RWPE1 (cell line): Measurements from ENCODE around the gene LCN15.

Experiments
- CTCF ChIA-PET: fragments of 350-600 bp; sonication (Branson Sonifier 250); formaldehyde crosslinking; extraction: SDS; loops from one replicate; lab custom pipeline; 2021; lab: Yijun Ruan, JAX
- POLR2A ChIA-PET: fragments of 400-600 bp; formaldehyde crosslinking; extraction: SDS; loops from one replicate; lab custom pipeline; 2020; ENCODE audit warnings: antibody characterized with exemption; ENCODE audit not compliant: low non-redundant PET; lab: Yijun Ruan, JAX
- DNase-seq: peaks from one replicate; pipeline ENCODE4 v3.0.0; 2012; ENCODE audit warnings: low spot score
- H3K27ac ChIP-seq: fragments of 450-650 bp; 2 replicates; pipeline ENCODE4 v1.5.1; 2017
- TF ChIP-seq, protein P1 (sequence below): fragments of 450-650 bp; conservative IDR thresholded peaks from 2 replicates; pipeline ENCODE4 v1.5.1; 2017; ENCODE audit warnings: low read depth, mild to moderate bottlenecking

Gene LCN15

DNA sequence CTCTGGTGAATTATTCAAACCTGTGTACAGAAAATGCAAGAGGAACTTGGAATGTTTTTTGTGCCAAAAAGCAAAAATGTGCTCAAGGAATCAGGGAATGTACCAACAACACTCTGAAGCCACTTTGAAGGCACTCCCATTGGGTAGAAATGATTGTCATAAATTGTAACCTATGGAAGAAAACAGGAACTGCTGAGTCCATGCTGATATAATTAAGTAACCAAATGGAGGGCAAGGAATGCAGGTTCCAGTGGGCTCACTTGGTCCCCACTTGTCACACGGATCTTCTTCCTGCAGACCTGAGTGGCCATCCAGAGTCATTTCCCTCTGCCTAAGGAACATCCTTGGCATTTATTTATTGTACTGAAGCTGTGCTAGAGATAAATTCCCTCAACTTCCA is 13.1 kb downstream of the LCN15 start:
- no peak for DNase-seq
- CTCF ChIA-PET = interaction anchor here (0.6 kb wide), 1 partner anchor 21 kb away, joined by 4 read pairs; no protein-coding TSS in a partner anchor
- H3K27ac ChIP-seq = no peak overlapping the region
- TF ChIP-seq, protein P1, sequence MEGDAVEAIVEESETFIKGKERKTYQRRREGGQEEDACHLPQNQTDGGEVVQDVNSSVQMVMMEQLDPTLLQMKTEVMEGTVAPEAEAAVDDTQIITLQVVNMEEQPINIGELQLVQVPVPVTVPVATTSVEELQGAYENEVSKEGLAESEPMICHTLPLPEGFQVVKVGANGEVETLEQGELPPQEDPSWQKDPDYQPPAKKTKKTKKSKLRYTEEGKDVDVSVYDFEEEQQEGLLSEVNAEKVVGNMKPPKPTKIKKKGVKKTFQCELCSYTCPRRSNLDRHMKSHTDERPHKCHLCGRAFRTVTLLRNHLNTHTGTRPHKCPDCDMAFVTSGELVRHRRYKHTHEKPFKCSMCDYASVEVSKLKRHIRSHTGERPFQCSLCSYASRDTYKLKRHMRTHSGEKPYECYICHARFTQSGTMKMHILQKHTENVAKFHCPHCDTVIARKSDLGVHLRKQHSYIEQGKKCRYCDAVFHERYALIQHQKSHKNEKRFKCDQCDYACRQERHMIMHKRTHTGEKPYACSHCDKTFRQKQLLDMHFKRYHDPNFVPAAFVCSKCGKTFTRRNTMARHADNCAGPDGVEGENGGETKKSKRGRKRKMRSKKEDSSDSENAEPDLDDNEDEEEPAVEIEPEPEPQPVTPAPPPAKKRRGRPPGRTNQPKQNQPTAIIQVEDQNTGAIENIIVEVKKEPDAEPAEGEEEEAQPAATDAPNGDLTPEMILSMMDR = no peak
- POLR2A ChIA-PET = no interaction called here

DNA sequence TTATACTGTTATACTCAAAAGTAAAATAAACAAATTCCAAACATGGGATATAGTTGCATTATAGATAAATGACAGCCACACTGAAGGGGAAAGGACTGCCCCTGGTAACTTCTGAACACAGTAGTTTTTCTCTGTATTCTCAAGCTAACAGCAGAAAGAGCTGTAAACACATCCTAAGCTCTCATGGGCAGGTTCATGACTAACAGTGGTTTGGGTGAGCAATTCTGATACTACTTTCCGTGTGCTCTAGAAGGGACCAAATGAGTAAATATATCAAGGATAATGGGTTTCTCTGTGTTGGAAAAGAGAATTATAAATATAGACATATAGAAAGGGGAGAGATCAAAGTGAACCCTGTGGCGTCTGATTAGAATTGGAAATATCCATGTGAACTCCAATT is 13.8 kb downstream of the LCN15 start:
- H3K27ac ChIP-seq = no peak overlapping the region
- DNase-seq = no peak
- ChIA-PET CTCF (interaction anchor here (0.6 kb wide), 1 partner anchor 26 kb away, joined by 5 read pairs; no protein-coding TSS in a partner anchor), POLR2A (no interaction called here)
- TF ChIP-seq, protein P1 = no peak

DNA sequence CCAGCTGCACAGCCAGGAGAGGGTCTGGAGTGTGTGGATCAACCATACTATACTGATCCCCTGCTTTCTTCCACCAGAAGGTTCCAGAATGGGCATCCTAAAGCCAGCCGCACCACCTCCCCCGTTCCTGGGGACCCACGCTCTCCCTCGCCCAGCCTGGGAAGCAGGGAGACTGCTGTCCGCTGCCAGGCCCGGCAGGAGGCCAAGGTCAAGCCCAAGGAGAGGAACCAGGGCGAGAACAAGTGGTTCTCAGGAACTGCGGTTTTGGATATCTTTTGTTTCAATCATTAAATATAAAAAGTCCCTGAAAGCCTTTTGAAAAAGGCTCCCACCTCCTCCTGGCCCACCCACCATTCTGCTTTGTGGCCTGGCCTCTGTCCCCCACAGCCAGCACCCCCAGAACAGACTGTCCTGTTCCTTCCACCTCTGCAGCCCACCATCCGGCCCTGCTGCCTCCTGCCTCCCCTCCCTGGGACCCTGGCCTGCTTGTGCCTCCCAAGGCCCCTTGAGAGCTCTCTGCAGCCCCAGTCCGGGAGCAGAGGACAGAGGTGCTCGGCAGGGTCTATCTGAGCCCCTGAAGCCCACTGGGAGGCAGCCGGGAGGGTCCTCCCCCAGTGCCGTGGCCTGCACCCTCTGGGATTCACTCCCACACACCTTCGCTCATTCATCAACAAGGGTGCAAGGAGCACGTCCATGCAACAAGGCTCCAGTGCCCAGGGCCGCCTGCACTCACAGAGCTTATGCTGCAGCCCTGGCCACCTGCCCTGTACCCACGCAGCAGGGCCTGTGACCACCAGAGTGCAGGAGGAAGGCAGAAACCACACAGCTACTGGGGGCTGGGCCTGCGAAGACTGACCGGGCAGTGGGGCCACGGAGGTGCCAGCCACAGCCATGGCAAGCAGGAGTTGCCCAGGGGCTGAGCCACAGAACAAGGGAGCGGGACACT is 15.4 kb downstream of the LCN15 start:
- TF ChIP-seq, protein P1 = no peak
- DNase-seq = no peak
- ChIA-PET POLR2A (no interaction called here), CTCF (interaction anchor here (0.6 kb wide), 1 partner anchor 53 kb away, joined by 4 read pairs; no protein-coding TSS in a partner anchor)
- H3K27ac ChIP-seq = no peak overlapping the region

DNA sequence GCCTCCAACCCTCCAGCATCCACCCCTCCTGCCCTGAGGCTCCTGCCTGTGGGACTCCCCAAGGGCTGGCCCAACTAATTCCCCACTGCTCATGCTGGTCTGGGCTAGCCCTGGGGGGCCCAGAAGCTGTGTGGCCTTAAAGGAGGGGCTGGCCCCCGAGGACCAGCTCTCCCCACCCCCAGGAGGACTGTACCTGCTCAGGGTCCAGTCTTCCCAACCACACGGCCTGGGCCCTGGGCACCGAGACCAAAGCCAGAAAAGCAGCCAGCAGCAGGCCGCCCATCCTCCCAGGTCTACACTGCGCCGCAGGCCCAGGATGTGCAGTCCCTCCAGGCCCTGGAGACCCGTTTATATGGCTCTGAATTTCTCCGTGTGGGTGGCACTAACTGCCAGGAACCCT is 16.1 kb downstream of the LCN15 start, which contains the start of gene LCN6:
TSS of gene LCN6 (minus strand) at position 325 of the 400 bp plus-strand sequence. CDS start at position 283, 42 bp downstream.
- no peak within 1 kb of the TSS for H3K27ac ChIP-seq
- CTCF ChIA-PET = interaction anchor here (0.6 kb wide), 1 partner anchor 52 kb away, joined by 4 read pairs; no protein-coding TSS in a partner anchor
- TF ChIP-seq, protein P1 = no peak
- POLR2A ChIA-PET = no interaction called here
- DNase-seq = no peak

DNA sequence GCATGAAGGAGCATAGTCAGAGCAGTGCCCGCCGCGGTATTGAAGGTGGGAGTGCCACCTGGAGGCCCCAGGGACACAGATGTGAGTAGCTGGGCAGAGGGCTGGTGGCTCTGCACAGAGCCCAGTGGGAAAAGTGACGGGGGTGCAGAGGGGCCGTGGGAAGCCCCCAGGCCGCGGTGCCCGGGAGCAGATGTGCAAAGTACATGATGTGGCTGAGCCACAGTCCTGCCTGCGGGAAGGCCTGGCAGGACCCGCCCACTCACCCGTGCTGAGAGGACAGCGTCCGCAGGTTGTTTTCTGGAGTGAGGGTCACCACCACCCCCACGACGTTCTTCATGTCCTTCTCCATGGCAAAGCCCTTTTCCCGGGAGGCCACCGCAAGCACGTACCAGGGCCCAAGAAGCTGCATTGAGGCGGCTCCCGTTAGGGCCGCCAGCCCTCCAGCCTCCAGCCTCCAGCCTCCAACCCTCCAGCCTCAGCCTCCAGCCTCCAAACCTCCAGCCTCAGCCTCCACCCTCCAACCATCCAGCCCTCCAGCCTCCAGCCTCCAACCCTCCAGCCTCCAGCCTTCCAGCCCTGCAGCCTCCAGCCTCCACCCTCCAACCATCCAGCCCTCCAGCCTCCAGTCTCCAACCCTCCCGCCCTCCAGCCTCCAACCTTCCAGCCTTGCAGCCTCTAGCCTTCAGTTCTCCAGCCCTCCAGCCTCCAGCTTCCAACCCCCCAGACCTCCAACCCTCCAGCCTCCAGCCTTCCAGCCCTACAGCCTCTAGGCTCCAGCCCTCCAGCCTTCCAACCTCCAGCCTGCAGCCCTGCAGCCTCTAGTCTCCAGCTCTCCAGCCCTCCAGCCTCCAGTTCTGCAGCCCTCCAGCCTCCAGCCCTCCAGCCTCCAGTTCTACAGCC is 16.9 kb downstream of the LCN15 start:
- DNase-seq = no peak
- ChIA-PET CTCF (interaction anchor here (0.7 kb wide), 1 partner anchor 321 kb away, joined by 4 read pairs; no protein-coding TSS in a partner anchor), POLR2A (no interaction called here)
- no peak overlapping the region for H3K27ac ChIP-seq
- TF ChIP-seq, protein P1 = no peak

DNA sequence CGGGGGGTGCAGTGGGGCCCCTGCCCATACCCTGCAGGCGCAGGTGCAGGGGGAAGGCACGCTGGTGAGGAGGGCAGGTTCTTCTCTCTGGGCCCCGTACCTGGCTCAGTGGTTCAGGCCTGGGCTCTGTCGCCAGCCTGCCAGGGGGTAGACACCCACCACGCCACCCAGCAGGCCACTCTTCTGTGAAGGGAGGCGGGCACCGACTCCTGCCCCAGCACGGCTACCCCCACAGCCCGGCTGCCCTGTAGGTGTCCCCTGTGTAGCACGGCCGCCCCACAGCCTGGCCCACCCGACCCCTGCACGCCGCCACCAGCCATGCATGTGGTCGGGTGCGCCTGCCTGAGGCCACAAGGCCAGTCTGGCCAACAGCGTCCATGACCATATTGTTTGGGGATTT is 17.7 kb downstream of the LCN15 start:
- ChIA-PET POLR2A (no interaction called here), CTCF (no interaction called here)
- H3K27ac ChIP-seq = no peak overlapping the region
- no peak for DNase-seq
- TF ChIP-seq, protein P1 = no peak
